H1 (cell line): ENCODE measurements around the gene PDE1C. TPM values are rescaled to one million over a fixed set of nuclear protein-coding genes. Genes with fewer than 3 reads are reported as not detected.

Experiments
- KDM1A ChIP-seq: fragments of 200-600, 300-600 bp; sonication (generic); IDR thresholded peaks from 2 replicates; pipeline ENCODE4 v1.7.1; 2016; ENCODE audit warnings: mild to moderate bottlenecking, low read length, borderline replicate concordance
- KDM4A ChIP-seq: IDR thresholded peaks from one replicate; pipeline ENCODE4 v1.7.1; 2012; ENCODE audit warnings: low read depth, mild to moderate bottlenecking, moderate library complexity, low read length, inconsistent platforms; ENCODE audit not compliant: severe bottlenecking
- RAD21 ChIP-seq, 2 experiments: IDR thresholded peaks in 1 of 2; conservative IDR thresholded peaks in 1 of 2; 2 replicates each; pipeline ENCODE4 v1.6.1; 2011; ENCODE audit warnings: low read depth in 2 of 2, low read length in 2 of 2, improper control_type of control experiment in 1 of 2, inconsistent platforms in 1 of 2, mild to moderate bottlenecking in 1 of 2, moderate library complexity in 1 of 2
- RNF2 ChIP-seq: fragments of 200-900, 300-1000 bp; sonication (generic); IDR thresholded peaks from 2 replicates; pipeline ENCODE4 v1.7.1; 2016; ENCODE audit warnings: borderline replicate concordance, low read depth, mild to moderate bottlenecking, antibody characterized with exemption, low read length; ENCODE audit not compliant: poor library complexity, severe bottlenecking; ENCODE audit errors: missing control alignments
- TAF1 ChIP-seq: IDR thresholded peaks from 2 replicates; pipeline ENCODE4 v1.6.1; 2011; ENCODE audit warnings: mild to moderate bottlenecking, low read depth, low read length
- ZNF274 ChIP-seq: IDR thresholded peaks from 2 replicates; pipeline ENCODE4 v1.7.0; 2012; ENCODE audit warnings: low read length, borderline replicate concordance; ENCODE audit errors: extremely low read depth
- polyA plus RNA-seq, 7 experiments: library from polyadenylated mRNA; depleted of rRNA in 3 of 7; stranded (reverse) in 5 of 7; unstranded in 2 of 7; fragments of >200 nt in 5 of 7; fragments of 200-250 nt in 2 of 7; gene quantifications; 1 replicate in 5 of 7; 2 replicates in 1 of 7; 4 replicates in 1 of 7; pipeline versions ENCODE4 v1.2.1 to v1.2.3, GENCODE V29; 2011 to 2013; ENCODE audit warnings: missing spikeins in 2 of 7, mixed read lengths in 2 of 7
- total RNA-seq: library from RNA; stranded (reverse); fragmentation: NEBNext Ultra II Directional; extraction: Animal tissue kit (Norgen Biotek cat#: 25700); gene quantifications from 2 replicates; pipeline ENCODE4 v1.2.1, GENCODE V29; 2021

PDE1C gene
- total and polyA plus RNA-seq, 2 of the 8 experiments (the other 6 are each of a cell fraction or from before 2014, with no cell fraction given): 0.11 to 1.1 TPM

DNA sequence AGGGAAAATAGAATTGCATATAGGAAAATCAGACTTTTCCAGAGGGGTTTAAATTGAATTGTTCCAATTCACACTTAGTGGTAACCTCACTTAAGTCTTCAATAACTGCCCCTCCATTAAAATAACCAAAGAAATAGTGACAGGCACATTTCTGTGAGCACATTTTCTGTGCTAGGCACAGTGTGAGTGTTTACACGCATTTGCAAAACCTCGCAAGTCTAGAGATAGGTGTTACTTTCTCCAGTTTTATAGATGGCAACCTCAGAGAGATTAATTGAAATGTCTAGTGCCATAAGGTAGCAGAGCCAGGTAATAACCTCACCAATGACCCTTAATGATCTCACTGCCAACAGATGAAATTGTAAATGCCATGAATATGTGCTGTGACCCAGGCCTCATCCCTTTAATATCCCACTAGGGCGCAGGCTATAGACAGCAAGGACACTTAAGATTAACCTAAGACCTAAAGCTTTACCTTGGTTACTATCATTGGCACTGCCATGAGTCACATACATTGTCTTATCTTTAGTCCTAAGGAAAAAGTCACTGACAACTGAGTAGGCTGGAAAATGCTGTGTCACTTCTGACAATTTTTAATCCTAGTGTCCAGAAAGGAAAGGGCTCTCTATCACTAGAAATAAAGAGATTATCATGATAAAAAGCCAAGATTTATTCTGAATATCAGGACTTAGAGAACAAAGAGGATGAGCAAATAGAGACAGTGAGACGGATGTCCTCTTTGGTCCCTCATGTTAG lies 195.4 kb downstream of the PDE1C start (continued):
- TF ChIP-seq RNF2 (no peak), TAF1 (no peak), RAD21 (IDR thresholded peaks at IDR 0.05 in 1 of 2, conservative IDR thresholded peaks at IDR 0.05 in 1 of 2; ENCODE audit: low read depth in 2 of 2, low read length in 2 of 2) (no peak), KDM1A (no peak), KDM4A (no peak), ZNF274 (no peak)
